Right forelimb (tissue), 1 donor: ENCODE data around the gene PSMB10.
"Not testable (repeated sequence)": the region's sequence is repeated elsewhere in the genome, so short reads cannot be mapped to it uniquely, and the experiment has no call there.

Experiments used
- DNase-seq: peaks from one replicate; pipeline ENCODE4 v3.0.0-alpha.2; 2018

Gene PSMB10

DNA sequence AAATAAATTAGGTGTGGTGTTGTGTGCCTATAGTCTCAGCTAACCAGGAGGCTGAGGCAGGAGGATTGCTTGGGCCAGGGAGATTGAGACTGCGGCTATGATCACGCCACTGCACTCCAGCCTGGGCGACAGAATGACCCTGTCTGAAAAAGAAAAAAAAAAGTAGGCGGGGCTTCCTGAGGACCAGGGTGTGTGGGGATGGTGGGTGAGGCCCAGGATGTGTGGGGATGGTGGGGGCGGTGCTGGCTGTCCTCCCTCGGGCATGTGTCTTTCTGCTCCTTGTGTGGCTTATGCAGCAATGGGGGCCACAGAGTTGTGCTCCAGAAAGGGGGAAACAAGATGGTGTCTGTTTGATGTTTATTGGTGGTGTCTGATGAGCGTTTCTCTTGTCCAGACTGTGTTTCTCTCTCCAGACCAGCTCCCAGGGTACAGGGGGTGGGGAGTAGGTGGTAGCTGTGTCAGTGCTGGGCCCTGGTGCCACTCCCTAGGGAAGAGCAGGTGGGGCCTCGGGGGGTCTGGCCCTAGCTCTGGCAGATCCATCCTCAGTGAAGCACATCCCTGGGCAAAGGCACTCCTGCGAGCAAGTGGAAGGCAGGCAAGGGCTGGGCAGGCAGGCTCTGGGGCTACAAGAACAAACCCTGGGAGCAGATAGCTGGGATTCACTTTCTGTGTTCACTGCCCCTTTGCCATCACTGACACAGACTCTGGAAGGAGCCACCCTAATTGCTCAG is 5.0 kb upstream of the PSMB10 start:
- DNase-seq, result no peak

GRCh38 chr16:67940446-67941089 is 3.9 kb upstream of the PSMB10 start:
- DNase-seq, result no peak

DNA sequence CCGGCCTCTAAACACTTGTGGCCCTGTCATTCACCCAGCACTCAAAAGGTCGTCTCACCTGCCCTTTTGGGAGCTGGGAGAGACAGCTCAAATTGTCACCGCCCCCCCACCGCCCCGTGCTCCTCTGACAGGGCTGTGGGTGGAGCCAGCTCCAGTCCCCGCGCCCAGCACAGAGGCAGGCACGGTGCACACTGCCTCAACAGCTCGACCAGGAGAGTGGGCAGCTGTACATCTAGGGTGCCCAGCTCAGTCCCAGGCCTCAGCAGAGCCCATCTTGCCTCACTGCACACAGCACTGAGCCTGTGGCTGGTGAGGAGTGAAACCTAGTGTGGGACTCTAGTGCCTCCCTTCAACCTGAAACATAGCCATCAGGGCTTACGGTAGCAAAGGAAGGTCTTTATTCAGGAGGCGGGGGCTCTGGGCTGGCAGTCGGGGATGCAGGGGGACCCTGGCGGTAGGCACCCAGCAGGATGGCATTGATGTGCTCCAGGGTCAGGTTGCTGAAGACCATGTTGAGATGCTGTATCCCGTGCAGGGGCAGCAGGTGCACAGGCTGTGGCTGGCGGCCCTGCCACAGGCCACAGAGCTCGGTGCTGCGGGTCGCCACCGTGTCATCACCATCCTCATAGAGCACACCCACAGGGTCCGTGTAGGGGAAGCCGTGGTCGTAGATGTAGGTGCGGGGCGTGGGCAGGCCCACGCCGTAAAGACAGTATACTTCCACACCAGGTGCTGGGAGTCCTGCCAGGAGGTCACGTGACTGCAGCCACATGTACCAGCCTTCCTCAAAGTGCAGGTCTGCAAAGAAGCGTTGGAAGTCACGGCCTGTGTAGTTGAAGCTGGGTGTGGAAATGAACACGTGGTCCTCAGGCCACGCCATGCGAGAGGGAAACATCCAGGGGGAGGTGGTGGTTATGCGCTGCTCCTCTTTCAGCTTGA is 3.1 kb upstream of the PSMB10 start:
- no peak for DNase-seq

DNA sequence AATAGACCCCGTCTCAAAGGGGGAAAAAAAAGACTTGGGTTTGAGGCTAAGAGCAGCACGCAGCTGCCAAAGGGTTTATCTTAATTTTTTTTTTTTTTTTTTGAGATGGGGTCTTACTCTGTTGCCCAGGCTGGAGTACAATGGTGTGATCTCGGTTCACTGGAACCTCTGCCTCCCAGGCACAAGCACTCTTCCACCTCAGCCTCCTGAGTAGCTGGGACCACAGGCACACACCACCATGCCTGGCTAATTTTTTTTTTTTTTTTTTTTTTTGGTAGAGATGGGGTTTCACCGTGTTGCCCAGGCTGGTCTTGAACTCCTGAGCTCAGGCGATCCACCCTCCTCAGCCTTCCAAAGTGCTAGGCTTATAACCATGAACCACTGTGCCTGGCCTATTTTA is 1.1 kb upstream of the PSMB10 start:
- not testable (repeated sequence) for DNase-seq

- DNase-seq, result no peak
Observed at GRCh38 chr16:67936880-67937605, 393 bp upstream of the PSMB10 start.

- DNase-seq, result peak; percentile 90
Observed at GRCh38 chr16:67935402-67936123, 1.1 kb downstream of the PSMB10 start.

GRCh38 chr16:67935101-67935401 is 1.6 kb downstream of the PSMB10 start:
- DNase-seq, result no peak

DNA sequence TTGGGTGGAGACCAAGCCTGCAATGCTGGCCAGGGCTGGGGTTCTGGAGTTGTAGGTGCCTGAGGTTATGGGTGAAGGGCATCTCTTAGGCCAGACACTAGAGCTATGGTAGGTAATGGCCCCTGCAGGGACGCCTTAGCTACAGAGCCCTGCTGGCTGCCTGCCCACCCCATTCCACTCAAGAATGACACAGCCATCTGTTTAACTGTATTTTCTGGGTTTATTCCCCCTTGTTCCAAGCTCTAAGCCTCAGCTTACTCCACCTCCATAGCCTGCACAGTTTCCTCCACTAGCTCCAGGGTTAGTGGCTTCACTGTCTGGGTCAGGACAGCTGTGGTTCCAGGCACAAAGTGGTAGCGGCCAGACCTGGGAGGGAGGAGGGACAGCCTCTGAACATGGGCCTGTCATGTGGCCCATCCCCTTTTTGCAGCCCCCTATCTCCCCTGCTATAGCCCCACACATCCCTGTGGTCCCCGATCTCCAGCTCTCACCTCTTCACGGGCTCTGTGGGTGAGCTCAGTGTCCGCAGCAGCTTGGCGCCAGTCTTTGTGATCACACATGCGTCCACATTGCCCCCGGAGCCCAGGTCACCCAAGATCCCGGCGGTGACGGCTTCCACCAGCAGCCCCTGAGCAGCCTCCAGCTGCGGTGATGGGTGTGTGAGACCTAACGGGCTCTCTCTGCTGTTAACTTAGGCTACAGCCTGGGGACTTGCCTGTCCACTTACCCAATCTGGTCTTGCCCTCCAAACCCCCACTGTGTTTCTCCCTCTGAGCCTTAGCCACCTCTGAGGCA is 2.1 kb downstream of the PSMB10 start:
- DNase-seq, result no peak

- DNase-seq, result peak; percentile 37
Observed at GRCh38 chr16:67933805-67934204, 2.8 kb downstream of the PSMB10 start.

DNA sequence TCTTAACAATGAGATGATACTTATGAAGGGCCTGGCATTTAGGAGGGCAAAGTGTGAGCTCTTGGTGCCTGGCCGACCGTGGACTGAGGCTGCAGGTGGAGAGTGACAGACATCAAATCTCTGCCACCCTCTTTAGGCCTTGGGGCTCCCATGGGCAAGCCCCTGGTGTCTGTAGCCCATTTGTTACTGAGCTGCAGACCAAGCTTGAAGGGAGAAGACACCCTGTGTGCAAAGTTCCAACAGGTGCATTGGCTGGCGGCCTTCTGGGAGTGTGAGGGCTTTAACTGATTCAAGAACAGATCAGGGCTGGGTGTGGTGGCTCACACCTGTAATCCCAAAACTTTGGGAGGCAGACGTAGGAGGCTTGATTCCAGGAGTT is 4.2 kb downstream of the PSMB10 start:
- DNase-seq, result peak; percentile 42

GRCh38 chr16:67931712-67932461 is 4.8 kb downstream of the PSMB10 start, which contains the start of gene CTRL:
CTRL (minus strand) TSS chr16:67931862; CDS start chr16:67931852, 10 bp downstream.
- DNase-seq, result no peak

- DNase-seq, result no peak
Observed at GRCh38 chr16:67930678-67931211, 5.9 kb downstream of the PSMB10 start.

DNA sequence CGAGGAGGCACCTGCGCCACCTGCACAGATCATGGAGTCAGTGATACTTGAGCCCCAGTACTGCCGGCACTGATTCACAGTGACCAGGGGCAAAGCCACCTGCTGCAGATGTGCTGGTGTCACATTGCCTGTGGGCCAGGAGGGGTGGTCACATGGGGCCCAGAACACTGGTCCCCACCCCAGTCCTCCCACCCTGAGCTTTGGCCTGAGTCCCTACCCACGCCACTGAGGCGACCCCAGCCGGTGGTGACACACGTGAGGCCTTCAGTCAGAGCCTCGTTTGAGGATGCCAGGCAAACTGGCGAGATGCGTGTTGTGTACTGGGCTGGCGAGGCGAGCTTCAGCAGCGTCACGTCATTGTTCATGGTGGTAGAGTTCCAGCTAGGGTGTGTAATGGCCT is 6.5 kb downstream of the PSMB10 start:
- DNase-seq, result no peak

DNA sequence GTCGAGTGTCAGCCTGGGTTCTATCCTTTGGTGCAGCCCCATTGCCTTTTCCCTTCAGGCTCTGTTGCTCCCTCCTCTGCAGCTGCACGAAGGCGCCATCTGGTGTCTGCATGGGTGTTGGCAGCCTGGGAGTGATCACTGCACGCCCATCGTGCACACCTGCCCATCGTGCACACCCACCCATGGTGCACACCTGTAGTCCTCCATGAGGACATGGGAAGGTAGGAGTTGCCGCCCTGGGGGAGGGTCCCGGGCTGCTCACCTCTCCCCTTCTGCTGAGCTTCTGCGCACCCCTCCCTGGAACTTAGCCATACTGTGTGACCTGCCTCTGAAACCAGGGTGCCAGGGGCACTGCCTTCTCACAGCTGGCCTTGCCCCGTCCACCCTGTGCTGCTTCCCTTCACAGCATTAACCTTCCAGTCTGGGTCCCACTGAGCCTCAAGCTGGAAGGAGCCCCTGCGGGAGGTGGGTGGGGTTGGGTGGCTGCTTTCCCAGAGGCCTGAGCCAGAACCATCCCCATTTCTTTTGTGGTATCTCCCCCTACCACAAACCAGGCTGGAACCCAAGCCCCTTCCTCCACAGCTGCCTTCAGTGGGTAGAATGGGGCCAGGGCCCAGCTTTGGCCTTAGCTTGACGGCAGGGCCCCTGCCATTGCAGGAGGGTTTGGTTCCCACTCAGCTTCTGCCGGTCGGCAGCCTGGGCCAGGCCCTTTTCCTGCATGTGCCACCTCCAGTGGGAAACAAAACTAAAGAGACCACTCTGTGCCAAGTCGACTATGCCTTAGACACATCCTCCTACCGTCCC is 7.9 kb downstream of the PSMB10 start:
- DNase-seq, result peak; percentile 81

DNA sequence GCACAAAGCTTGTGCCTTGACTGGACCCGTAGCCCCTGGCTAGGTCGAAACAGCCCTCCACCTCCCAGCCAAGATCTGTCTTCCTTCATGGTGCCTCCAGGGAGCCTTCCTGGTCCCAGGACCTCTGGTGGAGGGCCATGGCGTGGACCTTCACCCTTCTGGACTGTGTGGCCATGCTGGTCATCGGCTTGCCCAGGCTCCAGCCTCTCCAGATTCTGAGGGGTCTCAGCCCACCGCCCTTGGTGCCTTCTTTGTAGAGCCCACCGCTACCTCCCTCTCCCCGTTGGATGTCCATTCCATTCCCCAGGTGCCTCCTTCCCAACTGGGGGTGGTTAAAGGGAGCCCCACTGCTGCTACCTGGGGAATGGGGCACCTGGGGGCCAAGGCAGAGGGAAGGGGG is 8.5 kb downstream of the PSMB10 start:
- DNase-seq, result no peak

GRCh38 chr16:67927131-67927941 is 9.3 kb downstream of the PSMB10 start:
- peak; percentile 27 for DNase-seq

- no peak for DNase-seq
Observed at GRCh38 chr16:67926181-67926750, 10.4 kb downstream of the PSMB10 start.
